Measurements from ENCODE around the gene IGFBP2. TPM values are rescaled to one million over a fixed set of nuclear protein-coding genes. Genes with fewer than 3 reads are reported as not detected.

Gene IGFBP2
- total RNA-seq, 4 donors from 2014 or later: 8.7 to 69.5 (median 28.2) TPM

DNA sequence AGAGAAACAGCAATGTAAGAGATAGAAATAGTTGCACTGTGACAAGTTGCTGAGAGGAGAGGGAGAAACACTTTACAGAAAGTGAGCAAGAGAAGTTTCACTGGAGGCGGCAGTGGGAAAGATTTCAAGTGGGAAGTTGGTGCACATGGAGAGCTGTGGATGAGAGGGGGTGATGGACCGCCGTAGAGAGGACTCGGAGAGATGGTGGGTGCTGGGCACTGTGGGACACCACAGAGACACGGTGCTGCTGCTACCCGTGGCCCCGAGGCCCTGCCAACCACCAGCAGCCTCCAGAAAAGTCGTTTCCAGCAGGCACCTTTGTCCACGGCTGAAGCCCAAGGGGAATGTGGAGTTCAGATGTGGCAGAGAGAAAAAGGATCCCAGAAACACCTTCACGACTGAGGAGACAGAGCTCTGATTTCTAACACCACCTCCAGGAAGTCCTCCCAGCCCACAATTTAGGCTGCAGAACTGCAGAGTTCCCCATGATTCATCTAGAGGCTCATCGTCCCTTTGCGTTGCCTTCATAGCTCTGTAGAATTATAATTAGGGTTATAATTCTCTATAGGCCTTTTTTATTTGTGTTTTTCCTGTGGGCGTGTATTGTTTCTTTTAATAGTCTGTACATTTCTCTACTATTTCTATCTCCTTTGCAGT is 15.9 kb upstream of the IGFBP2 start:
- no peak for DNase-seq (ENCODE audit: low spot score in 2 of 2)
- 92 to 93% methylated on average over 13 of the region's 13 CpGs for WGBS, 2 donors
- H3K4me3 ChIP-seq (ENCODE audit: low read depth, poor library complexity, severe bottlenecking): no peak overlapping the region
- TF ChIP-seq CTCF (IDR thresholded peaks at IDR 0.05): no peak
- no peak for TF ChIP-seq POLR2A (IDR thresholded peaks at IDR 0.05)
- intact Hi-C loops (cut with DNase I; ENCODE audit: low total_unique reads): no loop called here

- intact Hi-C loops (cut with DNase I; ENCODE audit: low total_unique reads): no loop called here
- H3K4me3 ChIP-seq (ENCODE audit: low read depth, poor library complexity, severe bottlenecking): no peak overlapping the region
- 75 to 80% methylated on average over 7 of the region's 7 CpGs for WGBS, 2 donors
- TF ChIP-seq CTCF (IDR thresholded peaks at IDR 0.05) (no peak), POLR2A (IDR thresholded peaks at IDR 0.05) (no peak)
- no peak for DNase-seq (ENCODE audit: low spot score in 2 of 2)
These were observed 14.4 kb upstream of the IGFBP2 start for GRCh38 chr2:216618785-216619184.

DNA sequence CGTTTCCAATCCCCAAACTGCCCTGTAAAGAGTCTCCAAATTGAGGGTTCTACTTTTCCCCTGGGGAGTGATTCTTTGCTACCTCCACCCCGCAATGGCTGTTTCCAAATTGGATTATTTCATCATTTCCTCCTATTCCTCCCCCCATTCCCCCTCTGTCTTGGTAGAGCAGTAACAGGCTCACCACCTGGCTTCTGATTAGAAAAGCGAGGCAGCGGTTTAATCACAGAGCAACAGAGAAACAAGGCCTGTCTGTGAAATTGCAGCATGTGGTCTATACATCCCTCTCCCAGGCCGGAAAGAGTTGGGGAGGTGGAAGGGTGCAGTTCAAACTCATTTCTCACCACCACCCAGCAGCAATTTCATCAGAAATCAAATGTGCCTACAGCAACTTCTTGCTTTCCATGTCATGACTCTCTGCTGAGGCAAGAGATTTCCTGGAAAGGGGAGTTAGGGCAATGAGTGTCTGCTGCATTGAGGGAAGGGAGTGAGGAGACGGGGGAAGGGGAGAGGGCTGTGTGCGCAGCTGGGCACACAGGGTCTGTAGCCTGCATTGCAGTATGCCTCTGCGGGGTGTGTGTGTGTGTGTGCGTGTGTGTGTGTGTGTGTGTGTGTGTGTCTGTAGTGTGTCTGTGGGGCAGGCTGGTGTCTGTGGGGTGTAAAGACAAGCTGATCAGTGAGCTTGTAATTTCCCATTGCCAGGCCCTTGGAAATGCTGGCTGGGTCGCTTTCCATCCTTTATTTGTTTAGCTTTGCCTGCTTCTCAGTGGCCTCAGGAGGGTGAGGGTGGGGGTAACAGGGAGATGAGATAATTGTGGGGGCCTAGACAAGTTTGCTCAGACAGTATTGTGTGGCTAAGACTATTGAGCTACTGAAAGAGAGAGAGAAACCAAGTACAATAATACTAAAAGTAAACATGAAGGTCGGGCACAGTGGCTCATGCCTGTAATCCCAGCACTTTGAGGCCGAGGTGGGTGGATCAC is 13.5 kb upstream of the IGFBP2 start:
- no peak for DNase-seq (ENCODE audit: low spot score in 2 of 2)
- TF ChIP-seq CTCF (IDR thresholded peaks at IDR 0.05) (no peak), POLR2A (IDR thresholded peaks at IDR 0.05) (no peak)
- intact Hi-C loops (cut with DNase I; ENCODE audit: low total_unique reads): no loop called here
- WGBS, 2 donors: 74 to 80% methylated on average over 12 of the region's 12 CpGs
- no peak overlapping the region for H3K4me3 ChIP-seq (ENCODE audit: low read depth, poor library complexity, severe bottlenecking)

DNA sequence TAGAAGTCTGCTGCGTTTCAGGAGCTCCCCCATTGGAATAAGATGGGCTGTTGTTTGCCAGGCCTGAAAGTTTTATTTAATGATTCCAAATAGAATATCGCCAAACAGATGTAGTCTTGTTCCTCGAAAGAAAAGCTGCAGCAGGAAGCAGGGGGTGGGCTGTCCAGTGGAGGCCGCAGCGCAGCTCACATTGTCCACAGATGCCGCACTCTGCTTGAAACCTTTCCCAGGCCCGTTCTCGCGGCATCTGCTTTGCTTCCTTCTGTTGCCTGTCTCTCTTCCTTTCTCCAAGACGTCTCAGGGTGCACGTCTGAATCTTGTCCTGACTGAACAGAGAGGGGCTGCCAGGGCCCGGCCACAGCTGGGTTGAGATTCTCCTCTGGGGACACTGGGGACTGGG is 12.4 kb upstream of the IGFBP2 start:
- intact Hi-C loops (cut with DNase I; ENCODE audit: low total_unique reads): no loop called here

GRCh38 chr2:216621292-216621691 is 11.9 kb upstream of the IGFBP2 start:
- 45 to 58% methylated on average over 4 of the region's 4 CpGs for WGBS, 2 donors
- intact Hi-C loops (cut with DNase I; ENCODE audit: low total_unique reads): no loop called here
- DNase-seq (ENCODE audit: low spot score in 2 of 2): no peak

More for the DNA sequence above, 12.4 kb upstream of the IGFBP2 start:
- H3K4me3 ChIP-seq (ENCODE audit: low read depth, poor library complexity, severe bottlenecking): no peak overlapping the region
- 49 to 51% methylated on average over 12 of the region's 12 CpGs for WGBS, 2 donors
- no peak for TF ChIP-seq POLR2A (IDR thresholded peaks at IDR 0.05)
- no peak for TF ChIP-seq CTCF (IDR thresholded peaks at IDR 0.05)
- DNase-seq (ENCODE audit: low spot score in 2 of 2): no peak

More at GRCh38 chr2:216621292-216621691, 11.9 kb upstream of the IGFBP2 start:
- no peak overlapping the region for H3K4me3 ChIP-seq (ENCODE audit: low read depth, poor library complexity, severe bottlenecking)
- TF ChIP-seq CTCF (IDR thresholded peaks at IDR 0.05) (no peak), POLR2A (IDR thresholded peaks at IDR 0.05) (no peak)
